ENCODE results near the gene LEF1. TPM values are rescaled to one million over a fixed set of nuclear protein-coding genes. Genes with fewer than 3 reads are reported as not detected.
"Not testable (repeated sequence)": the region's sequence is repeated elsewhere in the genome, so short reads cannot be mapped to it uniquely, and the experiment has no call there.

LEF1 gene
- total and polyA plus RNA-seq, 11 donors: 0.08 to 3.0 (median 0.91) TPM; not detected in 1

DNA sequence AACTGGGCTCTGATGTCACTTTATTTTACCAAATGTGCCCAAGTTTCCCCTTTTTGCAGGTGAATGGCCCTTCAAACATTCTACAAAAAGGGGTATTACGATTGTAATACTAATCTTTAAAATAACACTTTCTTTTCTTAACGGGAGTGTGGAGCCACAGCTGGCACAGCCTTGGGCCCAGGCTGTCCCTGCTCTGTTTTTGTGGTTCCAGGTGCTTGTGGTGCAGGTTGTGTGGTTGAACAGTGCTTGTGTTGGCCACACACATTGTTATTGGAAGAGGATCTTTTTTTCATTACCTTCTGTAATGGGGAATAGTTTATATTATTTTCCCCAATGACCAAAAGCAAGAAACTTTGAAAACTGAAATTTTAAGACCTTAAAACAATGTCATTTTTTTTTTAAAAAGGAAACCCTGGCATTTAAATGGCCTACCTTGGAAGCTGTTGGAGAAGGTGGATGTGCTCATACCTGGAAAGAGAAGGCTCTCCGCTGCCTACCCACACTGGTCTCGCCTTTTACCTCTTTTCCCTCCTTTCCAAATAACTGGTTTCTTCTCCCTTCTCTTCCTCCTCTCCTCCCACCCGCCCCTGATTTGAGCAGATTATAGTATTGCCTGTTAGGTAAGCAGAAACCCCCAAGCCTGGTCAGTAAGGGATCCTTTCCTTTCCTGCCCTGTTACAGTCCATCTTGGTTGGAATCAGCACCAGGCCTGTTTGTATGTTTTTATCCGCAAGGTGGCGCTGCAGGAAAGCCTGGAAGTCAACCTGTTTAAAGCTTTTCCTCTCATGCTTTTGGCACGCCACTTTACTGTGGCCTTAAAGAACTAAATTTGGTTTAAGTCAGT, 150.5 kb downstream of the LEF1 start:
- Histone ChIP-seq H3K27ac (peak overlapping the region in 2 of 12 donors; percentile 1 to 26), H3K9me3 (no peaks in the 10 kb centered on the region), H3K4me3 (no peak overlapping the region), H3K4me1 (peaks cover 0 to 23% (median 0%) of the 10 kb centered on the region in 12 donors), H3K36me3 (peaks cover 0 to 84% (median 64%) of the 10 kb centered on the region in 9 donors), H3K27me3 (no peaks in the 10 kb centered on the region)
- 36 to 44% (median 41%) methylated on average over 8 of the region's 8 CpGs for WGBS, 4 donors
- intact Hi-C loops (cut with DNase I): loop anchor here in 8 of 10 donors (1.0 to 5.0 kb wide), 5 partner anchors 494 to 555 kb away; no protein-coding TSS in a partner anchor
- DNase-seq (peak; percentile 73 to 86 (median 76)), ATAC-seq (peak in 3 of 4 donors; percentile 72 to 81 (median 81))
- TF ChIP-seq, protein P1, sequence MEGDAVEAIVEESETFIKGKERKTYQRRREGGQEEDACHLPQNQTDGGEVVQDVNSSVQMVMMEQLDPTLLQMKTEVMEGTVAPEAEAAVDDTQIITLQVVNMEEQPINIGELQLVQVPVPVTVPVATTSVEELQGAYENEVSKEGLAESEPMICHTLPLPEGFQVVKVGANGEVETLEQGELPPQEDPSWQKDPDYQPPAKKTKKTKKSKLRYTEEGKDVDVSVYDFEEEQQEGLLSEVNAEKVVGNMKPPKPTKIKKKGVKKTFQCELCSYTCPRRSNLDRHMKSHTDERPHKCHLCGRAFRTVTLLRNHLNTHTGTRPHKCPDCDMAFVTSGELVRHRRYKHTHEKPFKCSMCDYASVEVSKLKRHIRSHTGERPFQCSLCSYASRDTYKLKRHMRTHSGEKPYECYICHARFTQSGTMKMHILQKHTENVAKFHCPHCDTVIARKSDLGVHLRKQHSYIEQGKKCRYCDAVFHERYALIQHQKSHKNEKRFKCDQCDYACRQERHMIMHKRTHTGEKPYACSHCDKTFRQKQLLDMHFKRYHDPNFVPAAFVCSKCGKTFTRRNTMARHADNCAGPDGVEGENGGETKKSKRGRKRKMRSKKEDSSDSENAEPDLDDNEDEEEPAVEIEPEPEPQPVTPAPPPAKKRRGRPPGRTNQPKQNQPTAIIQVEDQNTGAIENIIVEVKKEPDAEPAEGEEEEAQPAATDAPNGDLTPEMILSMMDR (IDR thresholded peaks at IDR 0.05): peak; percentile 81 to 92 (median 86)
- TF ChIP-seq POLR2A (IDR thresholded peaks at IDR 0.05): no peak

DNA sequence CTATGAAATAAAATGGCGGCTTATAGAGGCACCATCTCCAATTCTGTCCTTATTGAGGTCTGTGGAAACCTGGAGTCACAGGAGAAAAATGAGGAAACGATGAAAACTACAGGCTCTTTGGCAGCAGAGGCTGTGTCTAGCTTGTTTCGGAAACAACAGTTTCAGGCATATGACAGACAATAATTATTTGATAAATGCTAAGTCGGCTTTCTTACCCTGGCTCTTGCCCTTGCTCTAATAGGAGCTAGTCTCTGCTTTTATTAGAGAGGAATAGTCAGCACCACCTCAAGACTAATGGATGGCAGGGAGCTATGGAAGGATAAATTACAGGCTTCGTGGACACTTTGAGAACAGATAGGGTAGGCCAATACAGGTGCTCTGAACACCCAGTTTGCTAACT, 154.8 kb downstream of the LEF1 start:
- no peak for ATAC-seq
- Histone ChIP-seq H3K36me3 (peaks cover 0 to 68% (median 36%) of the 10 kb centered on the region in 9 donors), H3K27me3 (no peaks in the 10 kb centered on the region), H3K4me1 (peaks cover 0 to 29% (median 2%) of the 10 kb centered on the region in 12 donors), H3K4me3 (no peak overlapping the region), H3K9me3 (no peaks in the 10 kb centered on the region), H3K27ac (no peak overlapping the region)
- intact Hi-C loops (cut with DNase I): no loop called here
- no peak for DNase-seq
- WGBS, 4 donors: 96 to 97% (median 97%) methylated on average over 5 of the region's 5 CpGs
- TF ChIP-seq POLR2A (IDR thresholded peaks at IDR 0.05): no peak
- TF ChIP-seq, protein P1 (IDR thresholded peaks at IDR 0.05): no peak

DNA sequence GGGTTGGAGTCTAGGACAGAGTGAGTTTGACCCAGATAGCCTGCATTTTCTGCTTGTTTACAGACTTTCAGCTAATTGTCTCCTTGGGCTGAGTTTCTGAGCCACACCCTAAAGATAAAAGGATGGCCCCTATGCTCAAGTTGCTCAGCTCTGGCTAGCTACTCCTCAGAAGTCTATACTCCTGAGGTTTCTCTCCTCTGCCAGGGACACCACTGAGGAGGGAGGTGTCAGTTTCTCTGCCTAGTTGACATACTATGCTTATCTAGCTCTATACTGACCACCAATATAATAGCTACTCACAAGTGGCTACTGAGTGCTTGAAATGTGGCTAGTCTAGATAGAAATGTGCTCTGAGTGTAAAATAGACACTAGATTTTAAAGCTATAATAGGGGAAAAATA, 155.4 kb downstream of the LEF1 start:
- Histone ChIP-seq H3K4me3 (no peak overlapping the region), H3K27ac (no peak overlapping the region), H3K27me3 (no peaks in the 10 kb centered on the region), H3K9me3 (no peaks in the 10 kb centered on the region), H3K4me1 (peaks cover 0 to 28% (median 2%) of the 10 kb centered on the region in 12 donors), H3K36me3 (peaks cover 0 to 68% (median 36%) of the 10 kb centered on the region in 9 donors)
- ATAC-seq: no peak
- intact Hi-C loops (cut with DNase I): no loop called here
- DNase-seq: no peak
- no peak for TF ChIP-seq POLR2A (IDR thresholded peaks at IDR 0.05)
- TF ChIP-seq, protein P1 (IDR thresholded peaks at IDR 0.05): no peak

DNA sequence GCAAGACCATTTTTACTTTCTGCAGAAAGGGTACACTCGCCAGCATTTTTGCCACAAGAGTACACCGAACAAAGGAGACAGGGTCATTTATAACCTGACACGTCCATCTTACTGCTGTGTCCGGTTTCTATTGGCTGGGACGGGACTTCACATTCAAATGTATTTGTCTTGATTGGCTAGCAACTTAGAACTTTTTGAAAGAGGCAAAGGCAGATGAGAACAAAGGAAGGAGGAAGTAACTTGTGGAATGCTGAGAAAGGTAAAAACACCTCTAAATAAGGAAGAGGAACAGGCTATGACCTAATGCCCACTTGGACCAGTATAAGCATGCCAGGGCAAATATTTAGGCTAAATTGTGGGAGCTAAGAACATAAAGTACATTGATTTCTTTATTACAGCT, 156.3 kb downstream of the LEF1 start:
- WGBS, 4 donors: 83 to 93% (median 89%) methylated on average over 5 of the region's 5 CpGs
- Histone ChIP-seq H3K36me3 (peaks cover 0 to 62% (median 35%) of the 10 kb centered on the region in 9 donors), H3K4me1 (peaks cover 0 to 25% (median 2%) of the 10 kb centered on the region in 12 donors)
- H3K9me3 ChIP-seq; intact Hi-C loops (cut with DNase I); H3K27me3 ChIP-seq; H3K4me3 ChIP-seq; ATAC-seq; DNase-seq; H3K27ac ChIP-seq: not testable (repeated sequence)

Measured in heart left ventricle (tissue), 16 donors.